H1 (cell line): Measurements from ENCODE around the gene PLEKHO1. TPM values are rescaled to one million over a fixed set of nuclear protein-coding genes. Genes with fewer than 3 reads are reported as not detected.

Experiments
- CTCF ChIA-PET: fragments of 300-600 bp; sonication (Branson Sonifier 250); formaldehyde crosslinking; loops from one replicate; lab custom pipeline; 2021; ENCODE audit not compliant: partially characterized antibody; lab: Charles Lee
- POLR2A ChIA-PET: fragments of 300-600 bp; sonication (Branson Sonifier 250); formaldehyde crosslinking; loops from one replicate; lab custom pipeline; 2021; ENCODE audit warnings: inconsistent platforms; ENCODE audit not compliant: partially characterized antibody; lab: Charles Lee
- DNase-seq, 2 experiments: peaks; one replicate each; pipeline versions ENCODE4 v3.0.0 to v3.0.0-alpha.2; 2010 to 2022; ENCODE audit warnings: low spot score in 2 of 2, low read depth in 1 of 2, mixed read lengths in 1 of 2
- FAIRE-seq: peaks from 2 replicates; lab custom pipeline; 2011; peaks lifted over from hg19 to GRCh38; lab: Jason Lieb, UNC
- H2AFZ ChIP-seq: 2 replicates; pipeline ENCODE4 v1.8.1; 2012; ENCODE audit warnings: low read length, inconsistent platforms
- H2AK5ac ChIP-seq: 2 replicates; pipeline ENCODE4 v1.6.1; 2013; ENCODE audit warnings: low read depth, low read length
- H2BK120ac ChIP-seq: replicated peaks from 2 replicates; pipeline ENCODE3; 2013; ENCODE audit warnings: low read depth, low read length, inconsistent platforms
- H2BK12ac ChIP-seq: 2 replicates; pipeline ENCODE4 v1.6.1; 2013; ENCODE audit warnings: low read depth, low read length
- H2BK15ac ChIP-seq: 2 replicates; pipeline ENCODE4 v1.6.1; 2013; ENCODE audit warnings: low read length
- H2BK20ac ChIP-seq: 2 replicates; pipeline ENCODE4 v1.6.1; 2013; ENCODE audit warnings: low read length
- H2BK5ac ChIP-seq: 2 replicates; pipeline ENCODE4 v1.6.1; 2013; ENCODE audit warnings: low read depth, low read length
- H3K14ac ChIP-seq: 2 replicates; pipeline ENCODE4 v1.6.1; 2013; ENCODE audit warnings: inconsistent platforms; ENCODE audit not compliant: insufficient read length
- H3K18ac ChIP-seq: 2 replicates; pipeline ENCODE4 v1.6.1; 2013; ENCODE audit warnings: low read length; ENCODE audit errors: extremely low read depth
- H3K23ac ChIP-seq: 2 replicates; pipeline ENCODE4 v1.6.1; 2013; ENCODE audit warnings: inconsistent platforms; ENCODE audit not compliant: insufficient read length
- H3K23me2 ChIP-seq: 2 replicates; pipeline ENCODE4 v1.6.1; 2013; ENCODE audit warnings: low read depth, low read length
- H3K27ac ChIP-seq: 2 replicates; pipeline ENCODE4 v1.6.1; 2011; ENCODE audit warnings: low read depth, low read length, inconsistent platforms
- H3K27me3 ChIP-seq, 4 experiments: replicated peaks in 1 of 4; 1 replicate in 1 of 4; 2 replicates in 3 of 4; pipeline versions ENCODE4 v1.6.1 to v1.8.1; 2011 to 2013; ENCODE audit warnings: low read length in 3 of 4, mild to moderate bottlenecking in 3 of 4, inconsistent platforms in 2 of 4, mixed read lengths in 2 of 4, moderate library complexity in 1 of 4; ENCODE audit not compliant: control insufficient read depth in 3 of 4, insufficient read depth in 3 of 4; ENCODE audit errors: extremely low read depth in 1 of 4
- H3K36me3 ChIP-seq, 4 experiments: 2 replicates each; pipeline versions ENCODE4 v1.6.1 to v1.8.1; 2011 to 2013; ENCODE audit warnings: mild to moderate bottlenecking in 4 of 4, low read length in 3 of 4, moderate library complexity in 2 of 4, control low read depth in 1 of 4, inconsistent platforms in 1 of 4; ENCODE audit not compliant: insufficient read depth in 4 of 4, control insufficient read depth in 2 of 4
- H3K4ac ChIP-seq: replicated peaks from 2 replicates; pipeline ENCODE3; 2013; ENCODE audit warnings: low read length, low read depth, mixed read lengths, inconsistent platforms; ENCODE audit not compliant: insufficient read length
- H3K4me1 ChIP-seq, 4 experiments: replicated peaks in 1 of 4; 1 replicate in 1 of 4; 2 replicates in 3 of 4; pipeline versions ENCODE4 v1.6.1 to v1.8.1; 2011 to 2013; ENCODE audit warnings: low read length in 3 of 4, inconsistent platforms in 2 of 4, mixed read lengths in 1 of 4; ENCODE audit not compliant: insufficient read depth in 4 of 4, control insufficient read depth in 3 of 4
- H3K4me2 ChIP-seq, 2 experiments: 2 replicates each; pipeline versions ENCODE4 v1.6.1 to v1.8.1; 2011 to 2013; ENCODE audit warnings: low read depth in 2 of 2, low read length in 2 of 2, control low read depth in 1 of 2, inconsistent platforms in 1 of 2, mild to moderate bottlenecking in 1 of 2; ENCODE audit not compliant: insufficient read depth in 1 of 2
- H3K4me3 ChIP-seq, 4 experiments: fragments of 200-600, 300-600 bp in 1 of 4; sonication (generic), shearing (Covaris generic), sonication (Bioruptor Twin) in 1 of 4; 2 replicates each; pipeline versions ENCODE4 v1.5.1 to v1.8.1; 2011 to 2016; ENCODE audit warnings: low read length in 4 of 4, low read depth in 3 of 4, control low read depth in 2 of 4, inconsistent platforms in 2 of 4, mild to moderate bottlenecking in 2 of 4, mixed read lengths in 1 of 4, moderate library complexity in 1 of 4; ENCODE audit not compliant: insufficient read depth in 2 of 4; ENCODE audit errors: extremely low read depth in 1 of 4
- H3K56ac ChIP-seq: replicated peaks from 2 replicates; pipeline ENCODE3; 2013; ENCODE audit warnings: low read depth, mild to moderate bottlenecking, mixed read lengths, low read length, inconsistent platforms; ENCODE audit not compliant: insufficient read length
- H3K79me1 ChIP-seq: 2 replicates; pipeline ENCODE4 v1.6.1; 2013; ENCODE audit warnings: low read depth, low read length, control low read depth
- H3K79me2 ChIP-seq, 2 experiments: 2 replicates each; pipeline versions ENCODE4 v1.6.1 to v1.8.1; 2012 to 2013; ENCODE audit warnings: low read length in 2 of 2, mild to moderate bottlenecking in 2 of 2, inconsistent platforms in 1 of 2; ENCODE audit not compliant: insufficient read depth in 2 of 2, control insufficient read depth in 1 of 2
- H3K9ac ChIP-seq, 4 experiments: replicated peaks in 1 of 4; 1 replicate in 1 of 4; 2 replicates in 3 of 4; pipeline versions ENCODE4 v1.6.1 to v1.8.1; 2011 to 2013; ENCODE audit warnings: low read depth in 3 of 4, low read length in 3 of 4, control low read depth in 2 of 4, mild to moderate bottlenecking in 2 of 4, moderate library complexity in 2 of 4, inconsistent platforms in 1 of 4; ENCODE audit errors: extremely low read depth in 1 of 4
- H3K9me3 ChIP-seq, 2 experiments: 2 replicates each; pipeline versions ENCODE4 v1.6.1 to v1.8.1; 2012 to 2013; ENCODE audit warnings: mild to moderate bottlenecking in 2 of 2, moderate library complexity in 2 of 2, control low read depth in 1 of 2, inconsistent platforms in 1 of 2, low read depth in 1 of 2, low read length in 1 of 2, mixed read lengths in 1 of 2; ENCODE audit not compliant: insufficient read depth in 2 of 2
- H4K20me1 ChIP-seq, 2 experiments: replicated peaks in 1 of 2; 2 replicates each; pipeline versions ENCODE3 to v1.8.1; 2011 to 2013; ENCODE audit warnings: inconsistent platforms in 2 of 2, low read length in 2 of 2, mild to moderate bottlenecking in 1 of 2; ENCODE audit not compliant: insufficient read depth in 2 of 2, control insufficient read depth in 1 of 2
- H4K5ac ChIP-seq: 2 replicates; pipeline ENCODE4 v1.6.1; 2013; ENCODE audit warnings: low read length, low read depth, mixed read lengths, inconsistent platforms; ENCODE audit not compliant: insufficient read length
- H4K8ac ChIP-seq: 2 replicates; pipeline ENCODE4 v1.8.0; 2013; ENCODE audit warnings: mild to moderate bottlenecking, moderate library complexity, low read length, inconsistent platforms; ENCODE audit not compliant: insufficient read depth; ENCODE audit errors: extremely low read depth
- H4K91ac ChIP-seq: replicated peaks from 2 replicates; pipeline ENCODE3; 2013; ENCODE audit warnings: low read length, mixed read lengths, inconsistent platforms; ENCODE audit not compliant: insufficient read length
- ZNF274 ChIP-seq: IDR thresholded peaks from 2 replicates; pipeline ENCODE4 v1.7.0; 2012; ENCODE audit warnings: low read length, borderline replicate concordance; ENCODE audit errors: extremely low read depth
- WGBS, 2 experiments: shearing (Covaris generic) in 1 of 2; methylation state at CpG; one replicate each; pipeline versions ENCODE4 v1.1.6 to v1.1.7; 2013 to 2015; ENCODE audit warnings: low lambda C conversion rate in 2 of 2, mixed read lengths in 2 of 2, inconsistent platforms in 1 of 2, low coverage in 1 of 2, missing lambda C conversion rate in 1 of 2; ENCODE audit not compliant: insufficient replicate concordance in 2 of 2, insufficient coverage in 1 of 2, insufficient read length in 1 of 2; ENCODE audit errors: extremely low coverage in 1 of 2, missing lambda C conversion rate in 1 of 2; 5-methylcytosine and 5-hydroxymethylcytosine counted together
- polyA plus RNA-seq, 7 experiments: library from polyadenylated mRNA; depleted of rRNA in 3 of 7; stranded (reverse) in 5 of 7; unstranded in 2 of 7; fragments of >200 nt in 5 of 7; fragments of 200-250 nt in 2 of 7; gene quantifications; 1 replicate in 5 of 7; 2 replicates in 1 of 7; 4 replicates in 1 of 7; pipeline versions ENCODE4 v1.2.1 to v1.2.3, GENCODE V29; 2011 to 2013; ENCODE audit warnings: missing spikeins in 2 of 7, mixed read lengths in 2 of 7
- total RNA-seq: library from RNA; stranded (reverse); fragmentation: NEBNext Ultra II Directional; extraction: Animal tissue kit (Norgen Biotek cat#: 25700); gene quantifications from 2 replicates; pipeline ENCODE4 v1.2.1, GENCODE V29; 2021

Gene PLEKHO1
- total and polyA plus RNA-seq, 2 of the 8 experiments (the other 6 are each of a cell fraction or from before 2014, with no cell fraction given), result 23.2 to 37.0 TPM

GRCh38 chr1:150183061-150183460 lies 33.3 kb downstream of the PLEKHO1 start:
- H2BK15ac ChIP-seq, result no peak overlapping the region
- no peak overlapping the region for H3K4ac ChIP-seq
- H3K27ac ChIP-seq, result no peak overlapping the region
- H4K20me1 ChIP-seq, result no peaks in the 10 kb centered on the region
- ChIA-PET CTCF (interaction anchor here (1.2 to 1.6 kb wide), 2 partner anchors 11 to 109 kb away, joined by 4 to 5 read pairs; no protein-coding TSS in a partner anchor), POLR2A (interaction anchor here (1.0 to 1.5 kb wide), 3 partner anchors 19 to 296 kb away, joined by 3 to 6 read pairs (median 3); a partner anchor contains a TSS)
- no peak overlapping the region for H3K23ac ChIP-seq
- H3K4me2 ChIP-seq, result no peak overlapping the region
- no peak overlapping the region for H3K14ac ChIP-seq
- DNase-seq, result no peak
- H4K5ac ChIP-seq, result no peak overlapping the region
- no peak for FAIRE-seq
- no peak overlapping the region for H3K9ac ChIP-seq
- H4K91ac ChIP-seq, result no peak overlapping the region
- no peak overlapping the region for H2BK5ac ChIP-seq
- H3K18ac ChIP-seq, result no peak overlapping the region
- H2BK12ac ChIP-seq, result no peak overlapping the region
- no peaks in the 10 kb centered on the region for H3K27me3 ChIP-seq
- 98% methylated on average over 3 of the region's 3 CpGs; no CpG with 5 or more reads in 1 of the 2 experiments for WGBS, 2 experiments
- H2BK120ac ChIP-seq, result no peak overlapping the region
- no peaks in the 10 kb centered on the region for H3K9me3 ChIP-seq
- no peaks in the 10 kb centered on the region for H3K23me2 ChIP-seq
- no peaks in the 10 kb centered on the region for H3K79me1 ChIP-seq
- no peak overlapping the region for H2AFZ ChIP-seq
- H3K36me3 ChIP-seq, result no peaks in the 10 kb centered on the region
- H3K4me1 ChIP-seq, result peaks cover 0 to 3% (median 0%) of the 10 kb centered on the region in 4 experiments; a peak in 1 of 7 replicates
- no peaks in the 10 kb centered on the region for H3K79me2 ChIP-seq
- H3K56ac ChIP-seq, result no peak overlapping the region
- H2BK20ac ChIP-seq, result no peak overlapping the region
- no peak overlapping the region for H4K8ac ChIP-seq
- H3K4me3 ChIP-seq, result no peak overlapping the region
- no peak overlapping the region for H2AK5ac ChIP-seq
- no peak for TF ChIP-seq ZNF274
